NCI-H2107 (cell line): Measurements from ENCODE around the gene INA.
"Not testable (repeated sequence)": the region's sequence is repeated elsewhere in the genome, so short reads cannot be mapped to it uniquely, and the experiment has no call there.

ENCODE experiments used
- DNase-seq: peaks from one replicate; lab custom pipeline; 2025; lab: John Stamatoyannopoulos, UW

INA gene

DNA sequence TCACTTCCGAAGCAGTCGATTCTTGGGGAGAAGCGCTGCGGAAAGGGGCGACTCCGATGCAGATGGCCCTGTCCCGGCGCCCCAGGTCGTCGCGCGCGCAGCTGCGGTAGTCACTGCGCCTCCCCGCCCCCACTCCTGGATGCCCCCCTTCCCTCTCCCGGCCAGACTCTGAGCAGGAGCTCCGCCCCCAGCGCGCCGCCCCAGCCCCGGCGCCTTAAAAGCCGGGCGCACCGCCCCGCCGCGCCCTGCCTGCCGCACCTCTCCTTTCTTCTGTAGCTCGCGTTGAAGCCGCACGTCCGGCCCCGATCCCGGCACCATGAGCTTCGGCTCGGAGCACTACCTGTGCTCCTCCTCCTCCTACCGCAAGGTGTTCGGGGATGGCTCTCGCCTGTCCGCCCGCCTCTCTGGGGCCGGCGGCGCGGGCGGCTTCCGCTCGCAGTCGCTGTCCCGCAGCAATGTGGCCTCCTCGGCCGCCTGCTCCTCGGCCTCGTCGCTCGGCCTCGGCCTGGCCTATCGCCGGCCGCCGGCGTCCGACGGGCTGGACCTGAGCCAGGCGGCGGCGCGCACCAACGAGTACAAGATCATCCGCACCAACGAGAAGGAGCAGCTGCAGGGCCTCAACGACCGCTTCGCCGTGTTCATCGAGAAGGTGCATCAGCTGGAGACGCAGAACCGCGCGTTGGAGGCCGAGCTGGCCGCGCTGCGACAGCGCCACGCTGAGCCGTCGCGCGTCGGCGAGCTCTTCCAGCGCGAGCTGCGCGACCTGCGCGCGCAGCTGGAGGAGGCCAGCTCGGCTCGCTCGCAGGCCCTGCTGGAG lies at the start of gene INA:
TSS of gene INA (plus strand) at position 243 of the 817 bp plus-strand sequence. CDS start at position 317, 74 bp downstream.
- peak; percentile 29 for DNase-seq

DNA sequence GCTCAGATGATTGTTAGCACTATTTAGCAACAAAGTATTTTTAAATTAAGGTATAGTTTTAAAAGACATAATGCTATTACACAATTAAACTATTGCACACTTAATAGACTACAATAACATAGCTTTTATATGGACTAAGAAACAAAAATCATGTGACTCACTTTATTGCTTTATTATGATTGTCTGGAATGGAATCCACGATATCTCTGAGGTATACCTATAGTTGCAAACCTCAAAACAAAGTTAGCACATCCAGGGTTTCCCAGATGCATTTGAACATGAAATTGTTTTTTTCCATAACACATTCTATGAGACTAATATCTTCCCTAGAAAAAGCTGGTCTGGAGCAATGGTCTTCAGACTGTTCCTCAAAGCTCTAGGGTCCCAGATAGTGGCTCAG lies 49.5 kb upstream of the INA start:
- no peak for DNase-seq

DNA sequence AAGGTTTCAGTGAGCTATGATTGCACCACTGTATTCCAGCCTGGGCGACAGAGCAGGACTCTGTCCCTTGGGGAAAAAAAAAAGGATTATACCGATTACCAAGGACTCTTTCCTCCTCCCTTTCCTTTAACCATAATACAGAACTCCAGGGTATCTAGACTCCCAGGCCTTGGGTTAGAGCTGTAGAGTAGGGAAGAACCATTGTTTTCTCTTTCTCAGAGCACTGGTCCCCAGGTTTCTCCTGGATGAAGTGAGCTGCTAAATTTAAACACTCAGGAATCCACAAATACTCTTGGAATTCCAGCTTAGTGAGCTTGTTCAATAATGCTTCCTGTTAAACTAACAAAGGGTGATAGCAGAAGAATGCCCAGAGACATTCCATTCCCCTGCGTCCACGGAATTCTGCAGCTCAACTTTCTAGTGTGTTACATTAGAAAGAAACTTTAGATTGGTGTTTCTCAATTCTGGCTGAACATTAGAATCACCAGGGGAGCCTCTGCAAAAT lies 45.8 kb upstream of the INA start:
- no peak for DNase-seq

DNA sequence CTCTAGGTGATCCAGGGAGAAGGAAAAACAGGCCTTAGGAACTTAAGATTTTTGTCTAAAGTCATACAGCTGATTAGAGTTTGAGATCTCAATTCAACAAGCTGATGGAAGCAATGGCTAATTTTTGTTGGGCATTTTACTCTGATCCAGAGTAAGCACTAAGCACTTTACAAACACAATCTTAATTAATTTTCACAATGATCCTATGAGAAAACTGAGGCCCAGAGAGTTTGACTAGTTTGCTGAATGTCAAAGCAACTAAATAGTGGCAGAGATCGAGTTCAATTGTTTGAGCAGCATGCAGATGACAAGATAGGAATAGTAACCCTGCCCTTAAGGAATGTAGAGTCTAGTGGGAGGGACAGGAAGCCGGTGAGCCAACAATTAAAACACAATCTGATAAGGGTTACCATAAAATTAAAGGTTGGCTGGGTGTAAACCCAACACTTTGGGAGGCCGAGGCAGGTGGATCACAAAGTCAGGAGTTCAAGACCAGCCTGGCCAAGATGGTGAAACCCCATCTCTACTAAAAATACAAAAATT lies 44.7 kb upstream of the INA start:
- no peak for DNase-seq

DNA sequence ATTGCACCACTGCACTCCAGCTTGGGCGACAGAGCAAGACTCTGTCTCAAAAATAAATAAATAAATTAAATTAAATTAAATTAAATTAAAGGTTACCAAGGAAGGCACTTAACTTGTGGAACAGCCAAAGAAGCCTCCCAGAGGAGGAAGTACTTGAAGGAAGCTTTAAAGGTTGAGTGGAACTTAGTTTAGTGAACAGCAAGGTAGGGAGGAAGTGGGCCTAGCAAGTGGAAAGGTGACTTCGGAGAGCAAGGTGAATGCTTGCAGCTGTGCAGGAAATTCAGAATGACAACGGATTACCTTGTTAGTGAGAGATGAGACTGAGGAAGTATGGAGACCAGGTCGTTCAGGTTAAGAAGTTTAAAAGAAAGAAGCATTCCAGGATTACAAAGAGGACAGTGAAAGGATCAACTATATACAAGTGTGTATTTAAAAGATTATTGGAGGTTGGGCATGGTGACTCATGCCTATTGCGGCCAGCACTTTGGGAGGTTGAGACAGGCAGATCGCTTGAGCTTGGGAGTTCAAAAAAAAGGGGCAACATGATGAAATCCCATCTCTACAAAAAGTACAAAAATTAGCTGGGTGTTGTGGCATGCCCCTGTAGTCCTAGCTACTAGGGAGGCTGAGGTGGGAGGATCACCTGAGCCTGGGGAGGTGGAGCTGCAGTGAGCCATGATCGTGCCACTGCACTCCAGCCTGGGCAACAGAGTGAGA lies 44.0 kb upstream of the INA start:
- no peak for DNase-seq

DNA sequence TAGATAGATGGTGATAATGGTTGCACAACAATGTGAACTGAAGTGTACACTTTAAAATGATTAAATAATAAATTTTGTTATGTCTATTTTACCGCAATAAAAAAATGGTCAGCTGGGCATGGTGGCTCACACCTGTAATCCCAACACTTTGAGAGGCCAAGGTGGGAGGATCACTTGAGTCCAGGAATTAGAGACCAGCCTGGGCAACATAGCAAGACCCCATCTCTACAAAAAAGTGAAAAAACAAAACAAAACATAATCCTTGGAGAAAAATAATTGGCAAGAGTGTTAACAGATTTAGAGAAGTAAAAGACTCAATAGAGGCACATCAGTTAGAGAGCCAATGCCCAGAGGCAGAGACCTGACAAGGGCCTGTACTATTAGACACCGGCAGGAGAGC lies 41.2 kb upstream of the INA start:
- DNase-seq, result no peak

DNA sequence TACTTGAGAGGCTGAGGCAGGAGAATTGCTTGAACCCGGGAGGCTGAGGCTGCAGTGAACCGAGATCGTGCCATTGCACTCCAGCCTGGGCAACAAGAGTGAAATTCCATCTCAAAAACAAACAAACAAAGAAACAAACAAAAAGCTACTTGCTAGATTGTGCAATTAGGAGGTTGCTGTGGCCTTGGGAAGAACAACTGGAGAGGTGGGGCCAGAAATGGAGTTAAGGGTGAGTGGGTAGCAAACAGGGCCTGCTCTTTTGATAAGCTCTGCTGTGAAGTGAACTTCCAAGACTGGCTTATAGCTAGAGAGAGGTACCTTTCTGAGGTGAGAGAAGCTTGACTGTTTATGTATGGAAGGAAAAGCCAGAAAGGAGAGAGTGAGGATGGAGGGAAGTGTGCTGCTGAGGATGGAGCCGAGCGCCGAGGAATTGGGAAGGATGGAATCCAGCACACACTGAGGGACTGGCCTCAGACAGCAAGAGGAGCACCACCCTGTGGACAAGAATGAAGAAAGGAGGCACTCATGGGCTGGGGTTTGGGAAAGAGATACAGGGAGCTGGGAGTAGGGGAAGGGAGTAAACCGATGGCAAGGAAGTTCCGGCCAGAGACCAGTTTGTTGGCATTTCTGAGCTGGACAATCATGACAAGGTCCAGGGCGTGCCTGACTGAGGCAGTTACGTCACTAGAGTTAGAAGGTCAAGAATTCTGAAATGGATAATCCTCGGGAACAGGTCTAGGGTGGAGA lies 38.3 kb upstream of the INA start:
- no peak for DNase-seq

DNA sequence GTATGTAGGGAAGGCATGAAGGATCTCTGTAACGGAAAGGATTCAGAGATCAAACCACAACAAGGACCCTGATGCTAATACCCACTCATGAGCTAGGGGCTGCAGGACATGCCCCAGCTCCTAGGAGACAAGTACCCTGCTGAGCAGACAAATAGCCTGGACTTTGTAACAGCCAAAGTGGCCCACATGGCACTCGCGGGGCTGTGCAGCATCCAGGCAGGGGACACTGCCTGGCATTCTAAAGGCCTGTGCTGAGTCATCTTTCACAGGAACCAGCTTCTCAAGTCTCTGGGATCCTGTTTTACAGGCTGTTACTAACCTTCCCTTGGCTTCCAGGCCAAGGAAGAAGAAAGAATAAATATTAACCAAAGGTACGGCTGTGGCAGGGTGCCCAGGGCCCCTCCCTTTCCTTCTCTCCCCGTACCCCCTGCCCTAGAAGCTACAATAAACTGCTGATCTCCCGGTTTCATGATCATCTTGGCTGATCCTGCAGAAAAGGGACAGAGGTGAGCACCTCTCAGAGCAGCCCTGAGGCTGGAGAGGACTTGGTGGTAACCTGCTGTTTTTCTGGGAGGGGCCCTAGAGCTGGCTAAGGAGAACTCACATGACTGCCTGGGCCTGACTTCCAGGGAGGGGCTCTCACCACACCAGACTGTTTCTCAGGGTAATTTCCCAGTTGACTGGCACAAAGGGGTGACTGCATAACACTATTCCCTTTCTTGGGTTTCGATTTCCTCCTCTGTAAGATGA lies 35.5 kb upstream of the INA start:
- DNase-seq, result no peak

DNA sequence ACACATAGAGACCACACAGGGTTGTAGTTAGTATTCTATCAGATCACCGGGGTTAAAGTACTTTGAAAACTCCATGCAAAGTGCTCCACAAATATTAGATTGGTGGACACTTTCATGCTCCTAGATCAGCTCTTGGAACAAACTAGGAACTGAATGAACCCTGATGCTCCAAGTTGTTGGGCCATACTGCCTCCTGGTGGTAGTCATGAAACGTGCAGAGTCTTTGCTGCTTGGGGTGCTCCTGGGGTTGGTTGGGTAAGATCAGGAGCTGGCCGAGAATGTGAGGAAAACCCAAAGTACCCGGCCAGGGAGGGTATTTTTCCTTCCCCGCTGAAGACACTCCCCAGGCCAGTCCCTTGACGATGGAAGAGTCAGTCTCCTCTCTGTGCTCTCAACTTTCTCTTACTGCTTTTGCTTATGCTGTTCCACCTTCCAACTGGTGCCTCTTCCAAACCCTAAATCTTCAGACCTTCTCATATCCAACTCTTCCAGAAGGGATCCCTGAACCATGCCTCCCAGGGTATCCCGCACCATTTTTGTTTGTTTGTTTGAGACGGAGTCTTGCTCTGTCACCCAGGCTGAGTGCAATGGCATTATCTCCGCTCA lies 32.2 kb upstream of the INA start:
- peak; percentile 7 for DNase-seq

DNA sequence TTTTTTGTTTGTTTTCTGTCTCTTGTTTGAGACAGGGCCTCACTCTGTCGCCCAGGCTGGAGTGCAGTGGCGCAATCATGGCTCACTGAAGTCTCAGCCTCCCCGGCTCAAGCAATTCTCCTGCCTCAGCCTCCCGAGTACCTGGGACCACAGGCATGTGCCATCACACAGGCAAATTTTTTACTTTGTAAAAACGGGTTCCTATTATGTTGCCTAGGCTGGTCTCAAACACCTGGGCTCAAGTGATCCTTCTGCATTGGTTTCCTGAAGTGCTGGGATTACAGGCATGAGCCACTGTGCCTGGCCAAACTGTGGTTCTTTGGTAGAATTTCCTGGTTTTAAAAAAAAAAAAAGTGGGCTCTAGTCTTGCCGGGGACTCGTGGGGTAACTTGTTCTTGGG lies 31.4 kb upstream of the INA start, which contains the start of gene RPEL1:
TSS of gene RPEL1 (plus strand) at position 301 of the 400 bp plus-strand sequence. CDS start 110 bp downstream, outside the sequence.
- DNase-seq, result not testable (repeated sequence)

DNA sequence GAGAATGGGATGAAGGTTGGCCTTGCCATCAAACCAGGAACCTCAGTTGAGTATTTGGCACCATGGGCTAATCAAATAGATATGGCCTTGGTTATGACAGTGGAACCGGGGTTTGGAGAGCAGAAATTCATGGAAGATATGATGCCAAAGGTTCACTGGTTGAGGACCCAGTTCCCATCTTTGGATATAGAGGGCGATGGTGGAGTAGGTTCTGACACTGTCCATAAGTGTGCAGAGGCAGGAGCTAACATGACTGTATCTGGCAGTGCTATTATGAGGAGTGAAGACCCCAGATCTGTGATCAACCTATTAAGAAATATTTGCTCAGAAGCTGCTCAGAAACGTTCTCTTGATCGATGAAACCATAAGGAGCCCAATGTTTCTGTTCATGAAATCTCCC lies 30.6 kb upstream of the INA start:
- no peak for DNase-seq

DNA sequence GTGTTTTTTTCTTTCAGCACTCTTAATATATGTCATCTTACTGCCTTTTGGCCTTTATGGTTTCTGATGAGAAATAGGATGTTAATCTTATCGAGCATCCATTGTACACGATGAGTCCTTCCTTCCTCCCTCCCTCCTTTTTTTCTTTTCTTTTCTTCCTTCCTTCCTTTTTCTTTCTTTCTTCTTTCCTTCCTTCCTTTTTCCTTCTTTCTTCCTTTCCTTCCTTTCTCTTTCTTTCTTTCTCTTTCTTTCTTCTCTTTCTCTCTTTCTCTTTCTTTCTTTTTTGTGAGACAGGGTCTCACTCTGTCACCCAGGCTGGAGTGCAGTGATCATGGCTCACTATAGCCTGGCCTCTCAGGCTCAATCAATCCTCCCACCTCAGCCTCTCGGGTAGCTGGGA lies 22.8 kb upstream of the INA start:
- DNase-seq, result no peak

DNA sequence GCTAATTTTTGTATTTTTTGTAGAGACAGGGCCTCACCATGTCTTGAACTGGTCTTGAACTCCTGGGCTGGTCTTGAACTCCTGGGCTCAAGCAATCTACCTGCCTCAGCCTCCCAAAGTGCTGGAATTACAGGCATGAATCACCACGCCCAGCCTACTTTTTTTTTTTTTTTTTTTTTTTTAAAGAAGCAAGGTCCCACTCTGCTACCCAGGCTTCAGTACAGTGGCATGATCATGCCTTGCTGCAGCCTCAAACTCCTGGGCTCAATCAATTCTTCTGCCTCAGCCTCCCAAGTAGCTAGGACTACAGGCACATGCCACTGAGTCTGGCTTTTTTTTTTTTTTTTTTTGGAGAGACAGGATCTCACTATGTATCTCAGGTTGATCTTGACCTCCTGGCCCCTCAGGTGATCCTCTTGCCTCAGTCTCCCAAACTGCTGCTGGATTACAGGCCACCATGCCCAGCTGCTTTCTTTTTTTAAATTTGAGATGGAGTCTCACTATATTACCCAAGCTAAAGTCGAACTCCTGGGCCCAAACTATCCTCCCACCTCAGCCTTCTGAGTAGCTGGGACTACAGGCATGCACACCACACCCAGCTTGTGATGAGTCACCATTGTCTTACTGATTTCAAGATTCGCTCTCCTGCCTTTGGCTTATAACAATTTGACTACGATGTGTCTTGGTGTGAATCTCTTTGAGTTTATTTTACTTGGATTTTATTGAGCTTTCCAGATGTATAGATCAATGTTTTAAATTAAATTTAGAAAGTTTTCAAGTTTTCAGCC lies 22.2 kb upstream of the INA start:
- DNase-seq, result no peak

DNA sequence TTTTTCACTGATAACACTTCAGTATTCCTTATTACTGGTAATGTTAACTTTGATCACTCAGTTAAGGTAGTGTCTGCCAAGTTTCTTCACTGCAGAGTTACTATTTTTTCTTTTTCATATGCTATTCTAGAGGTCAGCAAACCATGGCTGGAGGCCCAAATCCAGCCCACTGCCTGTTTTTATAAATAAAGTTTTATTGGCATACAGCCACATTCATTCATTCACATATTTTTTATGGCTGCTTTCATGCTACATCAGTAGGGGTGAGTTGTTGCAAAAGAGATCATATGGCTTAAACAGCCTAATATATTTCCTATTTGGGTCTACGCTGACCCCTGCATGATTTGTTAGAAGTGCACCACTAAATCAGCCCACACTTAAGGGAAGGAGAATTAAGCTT lies 20.3 kb upstream of the INA start:
- no peak for DNase-seq

DNA sequence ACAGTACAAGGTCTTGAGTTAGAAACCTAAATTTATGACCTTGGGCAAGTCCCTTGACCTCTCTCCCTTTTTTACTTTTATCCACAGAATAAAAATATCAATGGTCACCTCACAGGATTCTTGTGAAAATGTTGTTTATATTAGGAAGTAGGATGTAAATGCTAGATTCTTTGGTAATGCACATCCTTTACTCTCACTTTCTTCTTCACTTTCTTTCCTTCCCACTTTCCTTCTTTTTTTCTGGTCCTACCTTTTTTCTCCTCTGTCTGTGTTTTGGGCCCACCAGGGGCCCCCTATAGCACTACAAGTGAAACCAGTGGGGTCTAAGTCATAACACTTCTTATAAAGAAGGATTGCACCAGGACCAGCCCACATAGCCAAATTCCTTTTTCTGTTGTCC lies 19.1 kb upstream of the INA start:
- no peak for DNase-seq

DNA sequence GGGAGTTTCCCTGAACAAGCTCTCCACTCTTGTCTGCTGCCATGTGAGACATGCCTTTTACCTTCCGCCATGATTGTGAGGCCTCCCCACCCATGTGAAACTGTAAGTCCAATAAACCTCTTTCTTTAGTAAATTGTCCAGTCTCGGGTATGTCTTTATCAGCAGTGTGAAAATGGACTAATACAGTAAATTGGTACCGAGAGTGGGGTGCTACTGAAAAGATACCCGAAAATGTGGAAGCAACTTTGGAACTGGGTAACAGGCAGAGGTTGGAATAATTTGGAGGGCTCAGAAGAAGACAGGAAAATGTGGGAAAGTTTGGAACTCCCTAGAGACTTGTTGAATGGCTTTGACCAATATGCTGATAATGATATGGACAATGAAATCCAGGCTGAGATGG lies 18.0 kb upstream of the INA start:
- not testable (repeated sequence) for DNase-seq

DNA sequence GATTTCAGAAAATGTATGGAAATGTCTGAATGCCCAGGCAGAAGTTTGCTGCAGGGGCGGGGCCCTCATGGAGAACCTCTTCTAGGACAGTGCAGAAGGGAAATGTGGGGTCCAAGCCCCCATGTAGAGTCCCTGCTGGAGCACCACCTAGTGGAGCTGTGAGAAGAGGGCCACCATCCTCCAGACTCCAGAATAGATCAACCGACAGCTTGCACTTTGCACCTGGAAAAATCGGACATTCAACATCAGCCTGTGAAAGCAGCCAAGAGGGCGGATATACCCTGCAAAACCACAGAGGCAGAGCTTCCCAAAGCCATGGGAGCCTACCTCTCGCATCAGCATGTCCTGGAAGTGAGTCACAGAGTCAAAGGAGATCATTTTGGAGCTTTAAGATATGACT lies 16.9 kb upstream of the INA start:
- no peak for DNase-seq

DNA sequence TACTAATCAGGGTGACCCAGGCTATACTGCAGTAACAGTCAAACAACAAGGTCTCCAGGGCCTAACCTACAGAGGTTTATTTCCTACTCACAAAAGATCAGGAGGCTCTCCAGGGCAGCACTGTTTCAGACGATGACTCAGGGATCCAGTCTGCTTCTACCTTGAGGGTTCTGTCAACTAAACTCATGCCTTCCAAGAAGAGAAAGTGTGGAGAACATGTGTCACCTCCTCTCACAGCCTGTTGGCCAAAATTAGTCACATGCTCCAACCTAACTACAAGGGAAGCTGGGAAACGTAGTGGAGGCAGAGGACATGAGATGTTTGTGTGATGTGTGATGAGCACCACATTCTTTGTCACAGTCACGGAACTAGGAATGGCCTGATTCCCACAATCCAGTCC lies 14.7 kb upstream of the INA start:
- DNase-seq, result no peak

DNA sequence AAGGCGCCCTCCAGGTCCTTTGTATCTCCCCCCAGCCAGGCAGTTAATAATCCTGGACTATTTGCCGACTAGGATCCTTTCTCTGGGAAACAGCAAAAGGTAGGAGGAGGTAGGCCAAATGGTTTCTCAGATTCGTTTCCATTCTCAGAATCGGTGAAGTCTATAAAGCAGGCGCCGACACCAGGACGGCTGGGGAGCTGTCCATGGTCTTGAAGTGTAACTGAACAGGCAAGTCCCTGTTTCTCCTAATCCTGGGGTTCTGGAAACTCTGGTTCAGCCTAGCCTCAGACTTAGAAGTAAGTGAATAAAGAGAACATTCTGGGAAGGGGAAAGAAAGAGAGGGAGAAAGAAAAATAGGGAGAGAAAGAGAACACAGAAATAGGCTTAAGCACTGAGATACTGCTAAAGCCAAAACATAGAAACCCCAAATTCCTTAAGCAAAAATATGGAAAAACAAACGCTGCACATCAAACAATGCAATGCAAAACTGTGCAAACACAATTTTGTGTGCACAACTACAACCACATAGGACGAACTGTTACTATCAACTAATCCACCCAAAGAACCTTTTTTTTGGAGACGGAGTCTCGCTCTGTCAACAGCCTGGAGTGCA lies 11.1 kb upstream of the INA start:
- no peak for DNase-seq

DNA sequence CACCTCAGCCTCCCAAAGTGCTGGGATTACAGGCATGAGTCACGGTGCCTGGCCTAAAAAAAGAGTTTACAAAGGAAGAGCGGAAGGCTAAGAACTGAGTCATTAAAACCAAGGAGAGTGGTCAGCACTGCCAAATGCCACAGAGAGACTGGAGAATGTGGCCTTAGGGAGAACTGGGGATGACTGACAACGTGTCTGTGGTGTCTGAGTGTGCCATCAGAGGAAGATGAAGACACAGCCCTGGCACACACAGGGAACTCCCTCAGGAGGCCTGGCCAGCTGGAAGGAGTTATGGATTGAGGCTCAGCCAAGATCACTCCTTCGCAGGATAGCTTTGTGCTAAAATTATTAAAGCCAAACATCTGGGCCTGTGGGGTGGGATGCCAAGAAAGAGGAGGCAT lies 3.9 kb upstream of the INA start:
- DNase-seq, result no peak
